ENCODE data around the gene TRPV4. TPM values are rescaled to one million over a fixed set of nuclear protein-coding genes. Genes with fewer than 3 reads are reported as not detected.
A peak's percentile ranks its signal among the peaks of the same experiment; 100 is the strongest.

Gene TRPV4
- total and polyA plus RNA-seq, 9 of the 15 experiments (the other 6 are each of a cell fraction or from before 2014, with no cell fraction given): 0.13 TPM; not detected in 8

- TF ChIP-seq VEZF1 (CRISPR knock-in tag; IDR thresholded peaks at IDR 0.05) (peak; percentile 43; the same call in 1 of the 2 replicates), HOMEZ (CRISPR knock-in tag; IDR thresholded peaks at IDR 0.05) (no peak), ATF1 (CRISPR knock-in tag; IDR thresholded peaks at IDR 0.05) (no peak), ATF1 (tag; IDR thresholded peaks at IDR 0.05) (peak; percentile 54), ARID3B (CRISPR knock-in tag; IDR thresholded peaks at IDR 0.05; ENCODE audit: borderline replicate concordance) (no peak), ARID4B (CRISPR knock-in tag; IDR thresholded peaks at IDR 0.05) (peak; percentile 46; the same call in 1 of the 2 replicates), CREB1 (IDR thresholded peaks at IDR 0.05) (0 out of 2 replicates have a peak, but pooled peaks have one; percentile 45), CREB1 (CRISPR knock-in tag; IDR thresholded peaks at IDR 0.05) (peak; percentile 48; the same call in 1 of the 2 replicates), BMI1 (IDR thresholded peaks at IDR 0.05; ENCODE audit: low read length) (0 out of 2 replicates have a peak, but pooled peaks have one; percentile 31)
These were observed 96.6 kb downstream of the TRPV4 start (continued) for GRCh38 chr12:109736552-109737108.
